ENCODE data around the gene RAMP1.

Gene RAMP1

DNA sequence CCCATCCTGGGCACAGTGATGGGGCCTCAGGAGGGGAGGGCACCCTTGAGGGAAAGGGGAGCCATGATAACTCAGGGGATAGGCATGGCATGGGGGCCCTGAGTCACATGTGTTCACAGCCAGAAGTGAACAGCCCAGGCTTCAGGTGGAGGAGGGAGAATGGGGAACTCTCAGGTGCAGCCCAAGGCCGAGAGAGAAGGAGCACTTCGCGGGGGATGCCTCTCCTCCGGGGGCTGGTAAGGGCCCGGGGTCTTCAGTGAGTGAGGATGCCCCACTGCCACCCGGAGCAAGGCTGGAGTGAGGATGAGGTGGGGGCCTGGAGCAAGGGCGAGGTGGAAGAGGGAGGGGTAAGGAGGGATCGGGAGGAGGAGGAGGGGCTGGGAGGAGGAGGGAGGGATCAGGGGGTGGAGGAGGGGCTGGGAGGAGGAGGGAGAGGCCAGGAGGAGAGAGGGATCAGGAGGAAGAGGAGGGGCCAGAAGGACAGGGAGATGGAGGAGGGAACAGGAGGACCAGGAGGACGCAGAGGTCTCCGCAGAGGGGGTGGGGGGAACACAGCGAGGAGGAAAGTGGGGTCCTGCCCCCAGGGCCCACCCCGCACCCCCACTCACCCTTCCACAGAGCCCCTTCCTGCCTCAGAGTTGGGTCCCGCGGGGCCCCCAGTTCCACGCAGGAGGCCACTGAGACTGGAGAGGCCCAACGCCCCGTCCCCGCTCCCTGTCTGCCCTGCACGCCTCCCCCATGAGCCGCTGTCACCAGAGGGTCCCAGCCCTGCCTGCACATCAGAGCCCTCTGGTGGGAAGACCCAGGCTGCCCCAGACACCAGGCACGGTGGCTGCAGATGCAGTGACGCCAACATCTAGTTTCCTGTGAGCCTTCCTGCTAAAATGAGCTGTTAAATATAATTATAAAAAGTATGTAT, 42.8 kb downstream of the RAMP1 start:
- Histone ChIP-seq H3K9me3 (ENCODE audit: control insufficient read depth in 5 of 5, low read length in 5 of 5) (peaks cover 0 to 3% (median 3%) of the 10 kb centered on the region in 5 donors), H3K27me3 (ENCODE audit: control insufficient read depth in 5 of 5, insufficient read depth in 4 of 5, low read length in 5 of 5) (no peaks in the 10 kb centered on the region), H3K4me1 (ENCODE audit: control insufficient read depth in 5 of 5, insufficient read depth in 5 of 5, low read length in 5 of 5) (peaks cover 6 to 19% (median 9%) of the 10 kb centered on the region in 5 donors), H3K27ac (ENCODE audit: low read depth, low read length) (no peak overlapping the region), H3K4me3 (ENCODE audit: low read depth in 1 of 5, low read length in 5 of 5) (no peak overlapping the region), H3K36me3 (ENCODE audit: control insufficient read depth in 5 of 5, insufficient read depth in 5 of 5, low read length in 5 of 5) (no peaks in the 10 kb centered on the region), H3K9ac (ENCODE audit: low read length in 5 of 5) (no peak overlapping the region)

DNA sequence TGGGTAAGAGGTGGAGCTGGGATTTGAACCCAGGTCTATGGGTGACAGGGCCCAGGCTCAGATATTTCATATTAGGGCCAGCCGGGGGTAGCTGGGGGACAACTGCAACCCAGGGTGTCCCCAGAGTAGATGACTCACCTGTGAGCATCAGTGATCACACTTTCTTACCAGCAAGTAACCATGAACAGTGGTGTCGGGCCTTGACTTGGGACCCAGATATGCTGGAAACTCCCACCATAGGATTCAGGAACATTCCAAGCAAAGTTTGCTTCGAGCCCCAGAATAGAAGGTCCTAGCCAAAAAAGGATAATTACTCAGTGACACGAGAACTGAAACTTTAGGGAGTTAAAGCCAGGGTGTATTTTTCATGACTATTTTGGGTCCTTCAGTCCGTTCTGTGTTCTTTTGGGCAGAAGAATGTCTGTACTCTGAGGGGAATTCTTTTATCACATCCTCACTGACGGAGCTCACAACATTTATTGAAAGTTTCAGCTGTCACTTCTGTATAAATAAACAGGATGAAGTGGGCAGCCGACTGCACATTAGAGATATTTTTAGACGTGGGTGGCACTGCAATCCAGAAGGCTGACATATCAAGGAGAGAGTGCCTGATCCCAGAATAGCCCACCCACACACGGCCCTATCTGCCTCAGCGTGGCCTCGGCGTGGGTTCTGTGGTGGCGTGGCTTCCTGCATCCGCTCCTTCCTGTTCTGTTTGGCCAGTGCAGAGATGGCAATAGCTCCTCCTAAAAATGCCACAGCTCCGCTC, 45.6 kb downstream of the RAMP1 start:
- Histone ChIP-seq H3K27ac (ENCODE audit: low read depth, low read length) (peak overlapping the region; percentile 8), H3K9me3 (ENCODE audit: control insufficient read depth in 5 of 5, low read length in 5 of 5) (peaks cover 0 to 12% (median 11%) of the 10 kb centered on the region in 5 donors), H3K9ac (ENCODE audit: low read length in 5 of 5) (peak overlapping the region in 1 of 5 donors; percentile 14), H3K27me3 (ENCODE audit: control insufficient read depth in 5 of 5, insufficient read depth in 4 of 5, low read length in 5 of 5) (peaks cover 0 to 3% (median 0%) of the 10 kb centered on the region in 5 donors), H3K36me3 (ENCODE audit: control insufficient read depth in 5 of 5, insufficient read depth in 5 of 5, low read length in 5 of 5) (no peaks in the 10 kb centered on the region), H3K4me3 (ENCODE audit: low read depth in 1 of 5, low read length in 5 of 5) (no peak overlapping the region), H3K4me1 (ENCODE audit: control insufficient read depth in 5 of 5, insufficient read depth in 5 of 5, low read length in 5 of 5) (peaks cover 0 to 10% (median 3%) of the 10 kb centered on the region in 5 donors)

DNA sequence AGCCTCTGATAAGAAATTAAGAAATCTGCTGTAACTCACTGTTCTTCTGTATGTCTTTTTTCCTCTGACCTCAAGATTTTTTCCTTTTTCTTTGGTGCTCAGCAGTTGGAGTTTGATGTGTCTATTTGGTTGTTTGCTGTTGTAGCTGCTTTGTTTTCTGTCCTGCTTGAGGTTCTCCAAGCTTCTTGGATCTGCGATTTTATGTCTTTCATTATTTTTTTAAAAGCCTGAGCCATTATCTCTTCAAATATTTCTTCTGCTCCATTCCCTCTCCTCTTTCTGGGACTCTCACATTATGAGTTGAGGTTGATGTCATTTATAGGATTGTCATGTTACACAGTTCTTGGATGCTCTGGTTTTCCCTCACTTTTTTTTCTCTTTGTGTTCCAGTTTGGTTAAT, 47.7 kb downstream of the RAMP1 start:
- Histone ChIP-seq H3K27ac (ENCODE audit: low read depth, low read length) (no peak overlapping the region), H3K27me3 (ENCODE audit: control insufficient read depth in 5 of 5, insufficient read depth in 4 of 5, low read length in 5 of 5) (peaks cover 0 to 3% (median 0%) of the 10 kb centered on the region in 5 donors), H3K36me3 (ENCODE audit: control insufficient read depth in 5 of 5, insufficient read depth in 5 of 5, low read length in 5 of 5) (no peaks in the 10 kb centered on the region)

GRCh38 chr2:237909075-237909695, 49.8 kb downstream of the RAMP1 start:
- no peak overlapping the region for H3K9ac ChIP-seq (ENCODE audit: low read length in 5 of 5)
- peaks cover 0 to 10% (median 3%) of the 10 kb centered on the region in 5 donors for H3K4me1 ChIP-seq (ENCODE audit: control insufficient read depth in 5 of 5, insufficient read depth in 5 of 5, low read length in 5 of 5)
- H3K36me3 ChIP-seq (ENCODE audit: control insufficient read depth in 5 of 5, insufficient read depth in 5 of 5, low read length in 5 of 5), result no peaks in the 10 kb centered on the region
- H3K27me3 ChIP-seq (ENCODE audit: control insufficient read depth in 5 of 5, insufficient read depth in 4 of 5, low read length in 5 of 5), result peaks cover 0 to 3% (median 0%) of the 10 kb centered on the region in 5 donors
- H3K27ac ChIP-seq (ENCODE audit: low read depth, low read length), result no peak overlapping the region
- H3K9me3 ChIP-seq (ENCODE audit: control insufficient read depth in 5 of 5, low read length in 5 of 5), result peaks cover 0 to 12% (median 11%) of the 10 kb centered on the region in 5 donors
- no peak overlapping the region for H3K4me3 ChIP-seq (ENCODE audit: low read depth in 1 of 5, low read length in 5 of 5)

More for the DNA sequence above, 47.7 kb downstream of the RAMP1 start:
- peaks cover 0 to 12% (median 11%) of the 10 kb centered on the region in 5 donors for H3K9me3 ChIP-seq (ENCODE audit: control insufficient read depth in 5 of 5, low read length in 5 of 5)
- H3K4me1 ChIP-seq (ENCODE audit: control insufficient read depth in 5 of 5, insufficient read depth in 5 of 5, low read length in 5 of 5), result peaks cover 0 to 10% (median 3%) of the 10 kb centered on the region in 5 donors
- H3K9ac ChIP-seq (ENCODE audit: low read length in 5 of 5), result no peak overlapping the region
- no peak overlapping the region for H3K4me3 ChIP-seq (ENCODE audit: low read depth in 1 of 5, low read length in 5 of 5)

GRCh38 chr2:237909801-237910475, 50.5 kb downstream of the RAMP1 start:
- Histone ChIP-seq H3K27ac (ENCODE audit: low read depth, low read length) (no peak overlapping the region), H3K9ac (ENCODE audit: low read length in 5 of 5) (no peak overlapping the region)

DNA sequence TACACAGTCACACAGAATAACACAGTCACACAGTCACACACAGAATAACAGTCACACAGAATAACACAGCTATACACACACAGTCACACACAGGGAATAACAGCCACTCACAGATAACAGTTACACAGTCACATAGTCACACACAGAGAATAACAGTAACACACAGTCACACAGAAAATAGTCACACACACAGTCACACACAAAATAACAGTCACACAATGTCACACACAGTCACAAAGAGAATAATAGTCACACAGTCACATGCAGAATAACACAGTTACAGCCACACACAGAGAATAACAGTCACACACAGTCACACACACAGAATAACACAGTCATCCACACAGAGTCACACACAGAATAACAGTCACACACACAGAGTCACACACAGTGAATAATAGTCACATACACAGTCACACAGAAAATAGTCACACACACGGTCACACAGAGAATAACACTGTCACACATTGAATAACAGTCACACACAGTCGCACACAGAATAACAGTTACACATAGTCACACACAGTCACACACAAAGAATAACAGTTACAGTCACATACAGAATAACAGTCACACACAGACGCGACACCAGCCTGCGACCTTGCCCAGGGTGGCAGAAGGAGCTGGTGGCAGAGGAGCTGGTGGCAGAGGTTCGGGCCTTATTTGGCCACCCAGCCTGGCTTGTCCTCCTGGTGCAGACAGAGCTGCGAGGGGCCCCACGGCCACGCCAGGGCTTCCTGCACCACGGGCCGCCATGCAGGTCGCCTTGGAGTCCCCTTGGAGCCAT, 51.3 kb downstream of the RAMP1 start:
- H3K9me3 ChIP-seq (ENCODE audit: control insufficient read depth in 5 of 5, low read length in 5 of 5), result peaks cover 0 to 12% (median 11%) of the 10 kb centered on the region in 5 donors
- no peaks in the 10 kb centered on the region for H3K4me1 ChIP-seq (ENCODE audit: control insufficient read depth in 5 of 5, insufficient read depth in 5 of 5, low read length in 5 of 5)
- no peaks in the 10 kb centered on the region for H3K36me3 ChIP-seq (ENCODE audit: control insufficient read depth in 5 of 5, insufficient read depth in 5 of 5, low read length in 5 of 5)
- H3K9ac ChIP-seq (ENCODE audit: low read length in 5 of 5), result no peak overlapping the region
- H3K4me3 ChIP-seq (ENCODE audit: low read depth in 1 of 5, low read length in 5 of 5), result no peak overlapping the region
- peaks cover 0 to 3% (median 0%) of the 10 kb centered on the region in 5 donors for H3K27me3 ChIP-seq (ENCODE audit: control insufficient read depth in 5 of 5, insufficient read depth in 4 of 5, low read length in 5 of 5)
- H3K27ac ChIP-seq (ENCODE audit: low read depth, low read length), result no peak overlapping the region

More at GRCh38 chr2:237909801-237910475, 50.5 kb downstream of the RAMP1 start:
- H3K4me1 ChIP-seq (ENCODE audit: control insufficient read depth in 5 of 5, insufficient read depth in 5 of 5, low read length in 5 of 5), result peaks cover 0 to 6% (median 3%) of the 10 kb centered on the region in 5 donors
- peaks cover 0 to 12% (median 11%) of the 10 kb centered on the region in 5 donors for H3K9me3 ChIP-seq (ENCODE audit: control insufficient read depth in 5 of 5, low read length in 5 of 5)
- H3K4me3 ChIP-seq (ENCODE audit: low read depth in 1 of 5, low read length in 5 of 5), result no peak overlapping the region
- no peaks in the 10 kb centered on the region for H3K36me3 ChIP-seq (ENCODE audit: control insufficient read depth in 5 of 5, insufficient read depth in 5 of 5, low read length in 5 of 5)
- peaks cover 0 to 3% (median 0%) of the 10 kb centered on the region in 5 donors for H3K27me3 ChIP-seq (ENCODE audit: control insufficient read depth in 5 of 5, insufficient read depth in 4 of 5, low read length in 5 of 5)

DNA sequence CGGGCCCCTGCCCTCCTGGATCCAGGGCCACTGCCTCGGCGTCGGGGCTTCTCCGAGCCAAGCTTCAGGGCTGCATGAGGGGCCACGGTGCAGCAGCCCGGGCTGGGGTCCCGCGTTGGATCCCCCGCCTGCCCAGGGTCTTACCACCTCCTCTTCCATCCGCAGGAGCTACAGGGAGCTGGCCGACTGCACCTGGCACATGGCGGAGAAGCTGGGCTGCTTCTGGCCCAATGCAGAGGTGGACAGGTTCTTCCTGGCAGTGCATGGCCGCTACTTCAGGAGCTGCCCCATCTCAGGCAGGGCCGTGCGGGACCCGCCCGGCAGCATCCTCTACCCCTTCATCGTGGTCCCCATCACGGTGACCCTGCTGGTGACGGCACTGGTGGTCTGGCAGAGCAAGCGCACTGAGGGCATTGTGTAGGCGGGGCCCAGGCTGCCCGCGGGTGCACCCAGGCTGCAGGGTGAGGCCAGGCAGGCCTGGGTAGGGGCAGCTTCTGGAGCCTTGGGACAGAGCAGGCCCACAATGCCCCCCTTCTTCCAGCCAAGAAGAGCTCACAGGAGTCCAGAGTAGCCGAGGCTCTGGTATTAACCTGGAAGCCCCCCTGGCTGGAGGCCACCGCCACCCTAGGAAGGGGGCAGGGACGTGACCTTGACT, 52.1 kb downstream of the RAMP1 start:
- no peak overlapping the region for H3K9ac ChIP-seq (ENCODE audit: low read length in 5 of 5)
- H3K4me3 ChIP-seq (ENCODE audit: low read depth in 1 of 5, low read length in 5 of 5), result no peak overlapping the region
- no peaks in the 10 kb centered on the region for H3K4me1 ChIP-seq (ENCODE audit: control insufficient read depth in 5 of 5, insufficient read depth in 5 of 5, low read length in 5 of 5)
- H3K27me3 ChIP-seq (ENCODE audit: control insufficient read depth in 5 of 5, insufficient read depth in 4 of 5, low read length in 5 of 5), result peaks cover 0 to 3% (median 0%) of the 10 kb centered on the region in 5 donors
- peaks cover 0 to 12% (median 11%) of the 10 kb centered on the region in 5 donors for H3K9me3 ChIP-seq (ENCODE audit: control insufficient read depth in 5 of 5, low read length in 5 of 5)
- no peaks in the 10 kb centered on the region for H3K36me3 ChIP-seq (ENCODE audit: control insufficient read depth in 5 of 5, insufficient read depth in 5 of 5, low read length in 5 of 5)
- no peak overlapping the region for H3K27ac ChIP-seq (ENCODE audit: low read depth, low read length)

DNA sequence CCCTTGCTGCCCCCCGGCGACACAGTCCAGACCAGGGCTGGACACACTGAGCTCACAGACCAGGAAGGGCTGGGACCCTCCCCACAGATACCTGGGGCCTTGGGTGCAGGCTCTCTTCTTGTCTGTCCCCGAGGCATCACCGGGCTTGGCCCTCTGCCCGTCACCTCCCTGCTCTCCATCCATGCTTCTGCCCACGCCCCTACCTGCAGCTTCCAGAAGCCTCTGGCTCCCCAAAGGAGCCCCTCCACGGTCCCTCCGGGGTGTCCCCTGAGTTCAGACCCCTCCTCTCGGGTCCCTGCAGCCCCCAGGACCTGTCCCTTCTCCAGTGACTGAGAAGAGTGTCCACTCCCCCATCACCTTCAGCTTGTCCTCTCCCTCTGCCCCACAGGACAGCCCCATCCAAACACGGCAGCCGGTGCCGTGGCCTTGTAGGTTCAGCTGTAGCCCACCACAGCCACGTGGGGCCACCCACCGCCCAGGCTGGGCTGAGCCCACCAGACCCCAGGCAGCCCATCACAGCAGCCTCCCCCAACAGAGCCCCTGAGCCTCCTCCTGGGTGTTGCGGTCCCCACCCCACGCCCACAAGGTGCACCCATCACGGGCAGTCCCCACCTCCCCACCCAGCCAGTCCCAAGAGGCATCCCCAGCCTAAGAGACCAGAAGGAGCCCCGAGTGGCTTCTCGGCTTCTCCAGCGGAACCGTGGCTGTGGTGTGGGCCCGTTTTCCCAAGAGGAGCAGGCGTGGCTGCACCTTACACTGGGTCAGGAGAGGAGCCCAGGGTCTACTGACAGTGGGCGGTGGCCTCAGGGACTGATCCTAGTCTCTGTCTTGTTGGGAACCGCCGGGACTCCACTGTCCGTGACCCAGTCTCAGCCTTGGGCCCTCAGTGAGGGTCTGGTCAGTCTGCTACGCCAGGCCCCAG, 53.1 kb downstream of the RAMP1 start:
- no peak overlapping the region for H3K27ac ChIP-seq (ENCODE audit: low read depth, low read length)
- H3K27me3 ChIP-seq (ENCODE audit: control insufficient read depth in 5 of 5, insufficient read depth in 4 of 5, low read length in 5 of 5), result peaks cover 0 to 3% (median 0%) of the 10 kb centered on the region in 5 donors
- peaks cover 0 to 6% (median 5%) of the 10 kb centered on the region in 5 donors for H3K9me3 ChIP-seq (ENCODE audit: control insufficient read depth in 5 of 5, low read length in 5 of 5)
- no peak overlapping the region for H3K9ac ChIP-seq (ENCODE audit: low read length in 5 of 5)
- no peak overlapping the region for H3K4me3 ChIP-seq (ENCODE audit: low read depth in 1 of 5, low read length in 5 of 5)
- H3K4me1 ChIP-seq (ENCODE audit: control insufficient read depth in 5 of 5, insufficient read depth in 5 of 5, low read length in 5 of 5), result no peaks in the 10 kb centered on the region
- no peaks in the 10 kb centered on the region for H3K36me3 ChIP-seq (ENCODE audit: control insufficient read depth in 5 of 5, insufficient read depth in 5 of 5, low read length in 5 of 5)
